IPS-18c (cell line): ENCODE results near the gene TEX29.

Experiments
- H3K4me3 ChIP-seq: 2 replicates; pipeline ENCODE4 v1.7.0; 2013; ENCODE audit warnings: low read depth, mild to moderate bottlenecking, low read length, moderate library complexity; ENCODE audit not compliant: insufficient read depth
- H3K9me3 ChIP-seq: one replicate; pipeline ENCODE4 v1.6.1; 2013; ENCODE audit warnings: mild to moderate bottlenecking, low read length, moderate library complexity; ENCODE audit not compliant: control insufficient read depth, insufficient read depth

TEX29 gene

DNA sequence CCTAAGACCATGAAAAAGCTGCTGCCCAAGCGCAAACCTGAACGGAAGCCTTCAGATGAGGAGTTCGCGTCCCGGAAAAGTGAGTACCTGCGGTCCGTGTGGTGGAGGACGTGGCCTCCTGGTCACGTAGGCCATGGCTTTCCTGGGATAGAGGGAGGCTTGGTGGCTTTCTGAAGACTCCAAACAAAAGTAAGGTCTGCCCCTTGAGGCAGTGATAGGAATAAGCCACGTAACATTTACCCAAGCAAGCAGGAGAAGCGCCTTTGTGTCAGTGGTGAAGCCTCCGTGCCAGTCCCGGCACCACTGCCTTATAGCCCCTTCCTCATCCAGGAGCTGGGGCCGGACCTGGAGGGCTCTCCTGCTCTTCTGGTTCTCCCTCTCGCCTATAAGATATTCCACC lies 34.3 kb upstream of the TEX29 start:
- no peaks in the 10 kb centered on the region for H3K9me3 ChIP-seq
- H3K4me3 ChIP-seq = no peak overlapping the region

DNA sequence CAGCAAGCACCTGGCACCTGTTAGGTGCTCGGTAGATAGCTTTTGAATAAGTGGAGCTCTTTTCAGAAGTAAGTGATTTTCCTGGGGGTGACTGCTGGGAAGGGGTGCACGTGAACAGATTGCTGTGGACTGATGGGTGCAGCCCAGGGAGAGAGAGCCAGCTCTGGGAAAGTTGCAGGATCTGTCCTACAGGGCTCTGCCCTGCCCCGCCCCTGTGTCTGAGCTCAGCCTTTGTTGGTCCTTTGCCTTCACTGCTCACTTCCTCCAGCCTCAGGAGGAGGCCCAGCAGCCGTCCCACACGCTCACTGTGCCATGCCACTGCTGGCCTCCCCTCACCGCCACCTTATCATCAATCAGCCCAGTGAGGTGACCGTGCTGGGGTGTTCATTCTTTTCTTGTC lies 33.7 kb upstream of the TEX29 start:
- H3K9me3 ChIP-seq = no peaks in the 10 kb centered on the region
- H3K4me3 ChIP-seq = no peak overlapping the region

DNA sequence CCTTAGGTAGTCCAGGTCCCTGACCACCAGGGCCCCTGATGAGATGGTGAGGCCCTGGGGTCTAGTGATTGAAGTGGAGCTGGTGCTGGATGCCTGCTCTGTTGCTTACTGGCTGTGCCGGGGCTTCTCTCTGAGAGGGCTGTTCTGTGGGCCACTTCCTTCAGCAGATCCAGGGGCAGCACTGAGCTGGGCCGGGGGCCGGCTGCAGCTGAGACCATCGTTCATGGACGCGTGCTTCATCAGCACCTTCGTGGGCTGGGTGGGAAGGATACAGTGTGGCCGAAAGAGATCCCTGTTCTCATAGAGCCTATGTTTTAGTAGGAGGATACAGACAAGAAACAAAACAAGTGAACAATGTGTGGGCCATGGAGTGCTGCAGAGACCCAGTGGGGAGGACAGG lies 33.2 kb upstream of the TEX29 start:
- Histone ChIP-seq H3K9me3 (no peaks in the 10 kb centered on the region), H3K4me3 (no peak overlapping the region)

DNA sequence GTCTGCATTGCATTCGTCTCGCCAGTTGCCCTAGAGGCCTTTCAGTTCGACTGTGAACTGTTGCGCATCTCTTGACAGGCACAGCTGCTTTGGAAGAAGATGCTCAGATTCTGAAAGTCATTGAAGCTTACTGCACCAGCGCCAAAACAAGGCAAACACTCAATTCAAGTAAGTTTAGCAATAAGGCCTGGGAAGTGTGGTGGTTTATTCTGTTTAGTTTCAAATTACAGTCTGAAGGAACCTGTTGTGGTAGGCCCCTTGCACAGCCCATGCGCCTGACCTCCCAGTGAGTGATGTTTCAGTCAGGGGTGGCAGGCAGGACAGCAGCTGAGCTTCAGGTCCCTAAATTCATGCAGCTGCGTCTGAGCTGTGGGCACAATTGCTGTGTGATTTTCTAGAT lies 32.2 kb upstream of the TEX29 start:
- no peaks in the 10 kb centered on the region for H3K9me3 ChIP-seq
- no peak overlapping the region for H3K4me3 ChIP-seq

DNA sequence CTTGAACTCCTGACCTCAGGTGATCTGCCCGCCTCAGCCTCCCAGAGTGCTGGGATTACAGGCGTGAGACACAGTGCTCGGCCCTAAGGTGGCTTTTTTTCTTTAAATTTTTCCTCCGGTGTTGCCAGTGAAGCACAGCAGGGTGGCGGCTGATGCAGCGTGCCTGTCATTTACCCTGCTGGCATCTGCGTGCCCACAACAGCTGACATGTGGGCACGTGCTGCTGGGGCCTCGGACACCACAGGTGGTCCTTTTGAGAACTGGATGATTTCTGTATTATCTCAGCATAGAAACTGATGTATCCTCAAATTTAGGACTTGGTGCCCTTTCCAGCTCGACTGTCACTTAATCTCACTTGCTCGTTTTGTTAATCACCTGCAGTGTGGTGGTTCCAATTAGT lies 31.2 kb upstream of the TEX29 start:
- Histone ChIP-seq H3K9me3 (no peaks in the 10 kb centered on the region), H3K4me3 (no peak overlapping the region)

DNA sequence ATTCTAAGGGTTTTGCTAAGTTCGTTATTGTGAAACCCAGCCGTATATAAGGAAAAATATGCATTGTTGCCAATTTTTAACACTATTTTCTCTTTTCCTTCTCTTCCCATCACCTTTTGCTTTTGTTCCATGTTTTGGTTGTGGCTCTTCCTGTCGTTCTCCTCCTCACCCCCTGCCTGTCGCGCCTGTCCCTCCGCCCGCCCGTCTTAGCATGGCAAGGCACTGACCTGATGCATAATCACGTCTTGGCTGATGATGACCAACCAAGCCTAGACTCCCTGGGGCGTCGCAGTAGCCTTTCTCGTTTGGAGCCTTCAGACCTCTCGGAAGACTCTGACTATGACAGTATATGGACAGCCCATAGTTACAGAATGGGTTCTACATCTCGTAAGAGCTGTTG lies 28.5 kb upstream of the TEX29 start:
- Histone ChIP-seq H3K9me3 (no peaks in the 10 kb centered on the region), H3K4me3 (no peak overlapping the region)

DNA sequence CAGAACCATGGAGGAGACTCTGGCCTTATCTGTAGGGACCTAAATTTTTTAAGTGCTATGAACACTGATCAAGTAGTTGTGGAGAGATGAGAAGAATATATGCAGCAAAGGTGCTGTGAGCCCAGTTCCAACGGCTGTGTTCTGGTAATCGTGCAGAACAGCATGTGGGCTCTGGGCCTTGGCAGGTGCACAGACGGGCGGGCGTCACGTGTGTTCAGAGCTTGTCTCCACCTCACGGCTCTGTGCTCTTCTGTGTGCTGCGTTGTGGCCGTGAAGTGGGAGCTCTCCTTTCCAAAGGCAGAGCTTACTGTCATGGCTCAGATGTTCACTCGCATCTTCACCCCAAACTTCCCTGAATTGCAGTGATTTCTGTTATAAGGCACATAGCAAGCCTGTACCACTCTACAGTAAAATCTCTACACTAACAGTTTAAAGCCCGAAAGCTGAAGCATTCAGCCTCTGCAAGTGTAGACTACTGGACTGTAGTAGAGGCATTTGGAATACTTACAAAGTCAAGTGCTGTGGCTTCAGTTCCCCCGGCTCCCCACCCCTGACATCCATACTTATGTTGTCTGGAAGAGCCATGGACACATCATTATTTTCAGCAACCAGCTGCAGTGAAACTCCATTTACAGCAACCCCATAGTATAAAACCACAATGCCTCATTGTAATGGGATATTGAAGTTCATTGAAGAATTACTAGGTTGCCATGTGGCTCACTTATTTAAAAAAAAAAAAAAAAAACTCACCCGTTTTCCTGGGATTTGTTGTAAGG lies 27.5 kb upstream of the TEX29 start:
- Histone ChIP-seq H3K4me3 (no peak overlapping the region), H3K9me3 (no peaks in the 10 kb centered on the region)

DNA sequence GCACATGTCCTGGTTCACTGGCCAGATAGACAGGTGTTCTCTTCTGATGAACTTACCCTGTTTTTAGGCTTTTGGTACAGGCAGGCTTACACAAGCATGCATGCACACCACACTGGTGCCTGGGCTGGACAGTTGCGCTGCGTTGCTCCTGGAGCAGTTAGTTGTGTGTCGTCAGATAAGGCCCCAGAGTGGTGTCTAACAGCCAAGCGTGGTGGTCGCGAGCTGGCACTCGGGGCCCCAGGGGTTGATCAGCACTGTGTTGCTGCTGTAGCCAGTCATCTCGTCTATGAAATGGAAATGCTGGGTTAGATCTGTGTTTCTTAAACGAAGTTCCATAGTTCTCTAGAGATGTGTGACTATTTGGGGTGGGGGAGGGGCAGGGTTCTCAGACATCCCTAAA lies 24.6 kb upstream of the TEX29 start:
- Histone ChIP-seq H3K4me3 (no peak overlapping the region), H3K9me3 (no peaks in the 10 kb centered on the region)

DNA sequence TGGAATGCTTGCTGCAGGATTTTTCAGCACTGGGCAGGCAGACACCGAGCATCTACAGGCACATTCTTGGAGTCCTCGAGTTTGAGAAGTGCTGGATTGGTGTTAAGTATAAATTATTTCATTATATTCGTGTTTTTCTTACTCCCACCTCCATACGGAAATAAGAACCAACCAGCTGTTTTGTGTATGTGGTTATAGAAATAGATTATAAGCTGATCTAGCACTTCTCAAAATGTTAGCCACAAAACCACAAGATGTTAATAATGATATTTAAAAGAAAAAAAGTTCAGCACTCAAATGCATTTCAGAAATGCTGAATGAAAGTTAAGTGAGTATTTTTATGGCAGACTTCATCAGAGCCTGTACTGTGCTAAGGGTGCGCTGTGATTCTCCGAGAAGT lies 24.0 kb upstream of the TEX29 start:
- Histone ChIP-seq H3K4me3 (no peak overlapping the region), H3K9me3 (no peaks in the 10 kb centered on the region)

DNA sequence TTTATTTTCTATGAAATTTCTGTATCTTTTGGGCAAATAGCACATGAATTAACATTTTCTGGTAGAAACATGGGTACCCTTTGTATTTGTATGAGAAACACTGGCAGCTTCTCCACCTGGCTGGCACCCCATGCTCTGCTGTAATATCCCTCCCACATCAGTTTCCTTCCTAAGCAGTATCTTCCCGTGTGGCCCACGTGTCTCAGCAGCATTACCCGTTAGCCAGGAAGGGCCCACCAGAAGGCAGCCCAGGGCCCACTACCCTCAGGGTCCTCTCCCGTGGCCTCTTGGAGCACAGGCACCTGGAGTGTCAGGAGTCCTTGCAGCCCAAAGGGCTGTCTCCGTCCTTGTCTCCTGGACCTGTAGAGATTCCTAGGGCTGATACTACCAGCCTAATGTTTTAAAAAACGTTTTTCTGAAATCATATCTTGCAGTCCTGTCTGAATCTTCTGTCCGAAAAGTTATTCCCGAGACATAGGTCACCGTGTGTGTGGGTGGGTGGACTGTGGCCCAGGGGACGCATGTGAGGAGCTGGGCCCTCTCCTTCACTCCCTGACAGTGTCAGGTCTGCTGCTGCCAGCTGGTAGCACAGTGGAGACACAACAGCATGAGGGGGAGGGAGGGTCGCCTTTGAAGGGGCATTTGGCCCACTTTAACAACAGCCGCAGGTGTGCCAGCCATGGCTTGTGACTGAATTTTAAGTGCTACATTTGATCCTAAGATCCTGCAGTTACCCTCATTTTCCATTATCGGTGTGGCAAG lies 22.0 kb upstream of the TEX29 start:
- Histone ChIP-seq H3K4me3 (no peak overlapping the region), H3K9me3 (no peaks in the 10 kb centered on the region)

DNA sequence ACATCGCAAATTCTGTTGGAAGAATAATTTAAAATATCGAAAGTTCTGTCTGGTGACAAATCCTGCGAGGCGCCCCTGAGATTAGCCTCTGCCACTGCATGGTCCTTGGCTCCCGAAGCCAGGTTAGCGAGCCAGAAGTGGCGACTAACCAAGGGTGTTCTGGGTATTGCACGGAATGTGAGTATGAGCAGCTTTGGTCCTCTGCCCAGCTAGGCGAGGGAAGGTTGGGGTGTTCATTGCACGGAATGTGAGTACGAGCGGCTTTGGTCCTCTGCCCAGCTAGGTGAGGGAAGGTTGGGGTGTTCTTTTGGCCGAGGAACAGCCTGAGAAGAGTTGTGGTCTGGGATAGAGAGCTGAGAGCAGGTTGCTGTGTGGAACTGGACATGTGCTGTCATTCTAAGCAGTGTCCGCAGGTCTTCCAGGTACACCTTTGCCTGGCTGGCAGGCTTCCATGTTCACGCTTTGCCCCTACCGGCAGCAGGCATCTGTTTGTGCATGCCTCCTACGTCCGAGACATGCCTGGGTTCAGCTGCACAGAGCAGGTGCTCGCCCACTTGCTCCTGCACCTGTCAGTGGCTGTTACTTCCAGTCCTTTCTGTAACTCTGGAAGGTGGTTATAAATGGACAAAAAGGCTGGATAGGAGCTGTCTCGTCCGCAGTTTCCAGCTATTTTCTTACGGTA lies 18.3 kb upstream of the TEX29 start:
- H3K9me3 ChIP-seq = no peaks in the 10 kb centered on the region
- no peak overlapping the region for H3K4me3 ChIP-seq

DNA sequence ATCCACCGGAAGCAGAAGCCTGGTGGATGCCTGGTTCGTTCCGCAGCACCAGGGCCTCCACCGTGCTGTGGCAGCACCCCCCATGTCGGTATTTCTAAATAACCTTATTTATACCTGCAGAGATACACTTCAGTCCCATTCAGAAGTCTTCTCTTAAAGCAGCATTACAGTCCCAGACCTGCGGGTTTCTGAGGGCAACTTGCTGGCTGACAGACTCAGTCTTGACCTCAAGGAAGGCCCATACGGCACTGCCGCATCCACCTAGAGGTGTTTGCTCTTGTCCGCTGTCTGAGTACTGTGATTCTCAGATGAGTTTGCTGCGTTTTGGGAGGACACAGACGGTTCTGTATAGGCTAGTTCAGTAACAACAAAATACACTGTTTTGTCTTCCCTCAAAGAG lies 16.9 kb upstream of the TEX29 start:
- no peaks in the 10 kb centered on the region for H3K9me3 ChIP-seq
- H3K4me3 ChIP-seq = no peak overlapping the region

DNA sequence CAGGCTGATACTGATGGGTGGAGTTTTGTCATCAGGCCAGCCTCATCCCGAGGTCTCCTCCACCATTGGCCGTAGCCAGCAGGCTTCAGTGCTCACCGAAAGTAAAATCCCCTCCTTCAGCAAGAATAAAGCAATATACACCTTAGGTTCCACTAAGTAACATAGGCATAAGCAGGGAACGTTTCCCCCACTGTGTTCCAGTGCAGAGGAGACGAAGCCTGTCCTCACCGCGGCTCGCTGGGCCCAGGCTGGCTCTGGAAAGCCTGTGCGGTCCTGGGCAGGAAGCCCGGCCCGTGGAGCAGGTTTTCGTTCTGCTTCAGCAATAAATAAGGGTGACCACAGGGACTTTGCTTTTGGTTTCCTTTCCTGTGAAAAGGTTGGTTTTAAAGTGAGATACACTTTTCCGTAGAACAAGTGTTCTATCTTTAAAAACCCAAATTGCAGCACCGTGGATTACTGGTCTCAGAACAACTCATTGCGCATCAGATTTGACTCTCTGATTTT lies 16.3 kb upstream of the TEX29 start:
- no peaks in the 10 kb centered on the region for H3K9me3 ChIP-seq
- H3K4me3 ChIP-seq = no peak overlapping the region

DNA sequence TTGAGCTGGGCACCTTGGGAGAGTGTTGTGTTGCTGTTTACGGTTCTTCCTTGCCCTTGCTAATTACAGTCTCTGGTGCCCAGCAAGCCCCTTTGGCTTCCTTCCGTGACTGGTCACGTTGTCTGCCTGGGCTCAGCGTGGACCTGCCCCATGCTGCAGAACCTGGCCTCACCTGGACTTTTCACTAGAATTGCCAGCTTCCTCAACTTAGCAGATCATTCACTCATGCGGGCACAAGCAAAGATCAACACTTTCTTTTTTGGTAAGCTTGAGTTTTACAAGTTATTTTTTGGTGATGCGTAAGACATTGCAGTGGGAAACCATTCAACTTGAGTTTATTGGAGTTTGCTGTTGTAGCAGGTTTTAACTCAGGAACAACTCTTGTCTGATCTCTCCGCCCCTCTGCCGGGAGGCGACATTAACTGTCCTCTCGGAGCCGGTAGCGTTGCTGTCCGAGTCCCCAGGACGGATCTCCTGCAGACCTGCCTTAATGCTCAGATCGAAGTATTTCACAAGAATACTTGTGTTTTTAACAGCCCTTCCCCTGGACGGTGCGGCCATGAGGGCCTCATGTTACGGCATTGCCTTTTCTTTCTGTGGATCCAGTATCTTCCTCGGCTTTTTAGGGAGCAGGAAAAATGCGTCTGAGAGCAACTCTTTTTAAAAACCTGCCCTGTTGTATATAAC lies 15.7 kb upstream of the TEX29 start:
- no peaks in the 10 kb centered on the region for H3K9me3 ChIP-seq
- no peak overlapping the region for H3K4me3 ChIP-seq

DNA sequence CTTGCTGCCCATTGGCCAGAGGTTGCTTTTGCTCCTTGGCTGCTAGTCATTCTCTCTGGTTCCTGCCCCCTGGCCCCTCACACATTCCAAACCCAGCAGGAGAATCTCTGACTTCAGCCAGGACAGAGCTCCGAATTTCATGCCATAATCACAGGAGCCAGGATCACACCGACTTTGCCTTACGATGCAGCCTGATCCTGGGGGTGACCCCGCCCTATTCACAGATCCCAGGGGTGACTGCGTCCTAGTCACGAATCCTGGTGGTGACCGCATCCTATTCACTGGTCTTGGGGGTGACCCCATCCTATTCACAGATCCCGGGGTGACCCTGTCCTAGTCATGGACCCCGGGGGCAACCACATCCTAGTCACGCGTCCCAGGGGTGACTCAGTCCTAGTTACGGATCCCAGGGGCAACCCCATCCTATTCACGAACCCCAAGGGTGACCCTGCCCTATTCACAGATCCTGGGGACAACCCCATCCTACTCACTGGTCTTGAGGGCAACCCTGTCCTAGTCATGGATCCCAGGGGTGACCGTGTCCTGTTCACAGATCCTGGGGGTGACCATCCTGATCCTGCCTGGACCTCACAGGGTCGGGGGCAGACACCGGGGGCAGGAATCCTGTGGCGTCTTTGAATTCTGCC lies 7.4 kb upstream of the TEX29 start:
- no peak overlapping the region; the same call in 1 of the 2 replicates for H3K4me3 ChIP-seq
- peaks cover 2% of the 10 kb centered on the region for H3K9me3 ChIP-seq

DNA sequence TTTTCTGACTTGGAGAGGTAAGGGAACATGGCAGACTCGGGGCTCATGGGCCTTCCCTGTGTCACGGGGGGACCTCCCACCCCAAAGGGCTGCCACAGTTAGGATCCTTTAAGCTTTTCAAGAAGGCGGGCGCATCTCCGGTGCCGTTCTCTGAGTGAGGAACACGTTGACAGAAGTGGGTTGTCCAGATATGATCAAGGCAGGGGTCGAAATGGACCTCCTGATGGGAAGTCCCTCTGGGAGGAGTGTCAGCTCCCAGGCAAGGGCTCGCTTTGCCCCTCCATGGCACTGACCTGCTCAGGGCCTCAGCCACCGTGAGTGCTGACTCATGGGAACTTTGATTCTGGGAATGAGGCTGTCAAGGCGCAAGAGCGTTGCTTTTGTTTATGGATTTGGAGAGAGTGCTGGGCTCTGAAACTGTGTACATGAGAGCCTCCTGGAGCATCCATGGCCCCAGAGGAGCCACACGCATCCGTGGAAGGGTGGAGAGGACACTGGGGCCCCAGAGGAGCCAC lies 6.5 kb upstream of the TEX29 start:
- Histone ChIP-seq H3K4me3 (no peak overlapping the region), H3K9me3 (peaks cover 2% of the 10 kb centered on the region)

DNA sequence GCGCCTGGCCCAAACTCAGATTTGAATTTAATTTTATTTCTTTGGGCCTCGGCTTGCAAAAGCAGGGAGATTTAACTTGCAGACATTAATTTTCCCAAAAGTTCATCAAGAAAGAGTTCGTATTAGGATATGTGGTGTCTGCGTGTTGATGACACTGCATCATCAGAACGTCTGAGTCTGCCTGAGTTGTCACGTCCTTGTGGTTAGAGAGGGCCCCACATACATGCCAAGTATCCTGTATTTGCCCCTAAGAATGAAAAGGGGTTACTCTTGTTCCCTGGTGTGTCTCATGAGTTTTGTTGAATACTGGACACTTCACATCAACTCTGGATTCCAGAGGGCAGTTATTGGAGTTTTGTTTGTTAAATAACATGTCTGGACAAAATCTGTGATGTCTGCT lies 5.6 kb upstream of the TEX29 start:
- peaks cover 2% of the 10 kb centered on the region for H3K9me3 ChIP-seq
- no peak overlapping the region for H3K4me3 ChIP-seq
